H1 (cell line): ENCODE data around the gene GRID1. TPM values are rescaled to one million over a fixed set of nuclear protein-coding genes. Genes with fewer than 3 reads are reported as not detected.

Experiments
- CTCF ChIA-PET: fragments of 300-600 bp; sonication (Branson Sonifier 250); formaldehyde crosslinking; loops from one replicate; lab custom pipeline; 2021; ENCODE audit not compliant: partially characterized antibody; lab: Charles Lee
- POLR2A ChIA-PET: fragments of 300-600 bp; sonication (Branson Sonifier 250); formaldehyde crosslinking; loops from one replicate; lab custom pipeline; 2021; ENCODE audit warnings: inconsistent platforms; ENCODE audit not compliant: partially characterized antibody; lab: Charles Lee
- DNase-seq, 2 experiments: peaks; one replicate each; pipeline versions ENCODE4 v3.0.0 to v3.0.0-alpha.2; 2010 to 2022; ENCODE audit warnings: low spot score in 2 of 2, low read depth in 1 of 2, mixed read lengths in 1 of 2
- FAIRE-seq: peaks from 2 replicates; lab custom pipeline; 2011; peaks lifted over from hg19 to GRCh38; lab: Jason Lieb, UNC
- H2AFZ ChIP-seq: 2 replicates; pipeline ENCODE4 v1.8.1; 2012; ENCODE audit warnings: low read length, inconsistent platforms
- H2AK5ac ChIP-seq: 2 replicates; pipeline ENCODE4 v1.6.1; 2013; ENCODE audit warnings: low read depth, low read length
- H2BK120ac ChIP-seq: replicated peaks from 2 replicates; pipeline ENCODE3; 2013; ENCODE audit warnings: low read depth, low read length, inconsistent platforms
- H2BK12ac ChIP-seq: 2 replicates; pipeline ENCODE4 v1.6.1; 2013; ENCODE audit warnings: low read depth, low read length
- H2BK15ac ChIP-seq: 2 replicates; pipeline ENCODE4 v1.6.1; 2013; ENCODE audit warnings: low read length
- H2BK20ac ChIP-seq: 2 replicates; pipeline ENCODE4 v1.6.1; 2013; ENCODE audit warnings: low read length
- H2BK5ac ChIP-seq: 2 replicates; pipeline ENCODE4 v1.6.1; 2013; ENCODE audit warnings: low read depth, low read length
- H3K14ac ChIP-seq: 2 replicates; pipeline ENCODE4 v1.6.1; 2013; ENCODE audit warnings: inconsistent platforms; ENCODE audit not compliant: insufficient read length
- H3K18ac ChIP-seq: 2 replicates; pipeline ENCODE4 v1.6.1; 2013; ENCODE audit warnings: low read length; ENCODE audit errors: extremely low read depth
- H3K23ac ChIP-seq: 2 replicates; pipeline ENCODE4 v1.6.1; 2013; ENCODE audit warnings: inconsistent platforms; ENCODE audit not compliant: insufficient read length
- H3K23me2 ChIP-seq: 2 replicates; pipeline ENCODE4 v1.6.1; 2013; ENCODE audit warnings: low read depth, low read length
- H3K27ac ChIP-seq: 2 replicates; pipeline ENCODE4 v1.6.1; 2011; ENCODE audit warnings: low read depth, low read length, inconsistent platforms
- H3K27me3 ChIP-seq, 4 experiments: replicated peaks in 1 of 4; 1 replicate in 1 of 4; 2 replicates in 3 of 4; pipeline versions ENCODE4 v1.6.1 to v1.8.1; 2011 to 2013; ENCODE audit warnings: low read length in 3 of 4, mild to moderate bottlenecking in 3 of 4, inconsistent platforms in 2 of 4, mixed read lengths in 2 of 4, moderate library complexity in 1 of 4; ENCODE audit not compliant: control insufficient read depth in 3 of 4, insufficient read depth in 3 of 4; ENCODE audit errors: extremely low read depth in 1 of 4
- H3K36me3 ChIP-seq, 4 experiments: 2 replicates each; pipeline versions ENCODE4 v1.6.1 to v1.8.1; 2011 to 2013; ENCODE audit warnings: mild to moderate bottlenecking in 4 of 4, low read length in 3 of 4, moderate library complexity in 2 of 4, control low read depth in 1 of 4, inconsistent platforms in 1 of 4; ENCODE audit not compliant: insufficient read depth in 4 of 4, control insufficient read depth in 2 of 4
- H3K4ac ChIP-seq: replicated peaks from 2 replicates; pipeline ENCODE3; 2013; ENCODE audit warnings: low read length, low read depth, mixed read lengths, inconsistent platforms; ENCODE audit not compliant: insufficient read length
- H3K4me1 ChIP-seq, 4 experiments: replicated peaks in 1 of 4; 1 replicate in 1 of 4; 2 replicates in 3 of 4; pipeline versions ENCODE4 v1.6.1 to v1.8.1; 2011 to 2013; ENCODE audit warnings: low read length in 3 of 4, inconsistent platforms in 2 of 4, mixed read lengths in 1 of 4; ENCODE audit not compliant: insufficient read depth in 4 of 4, control insufficient read depth in 3 of 4
- H3K4me2 ChIP-seq, 2 experiments: 2 replicates each; pipeline versions ENCODE4 v1.6.1 to v1.8.1; 2011 to 2013; ENCODE audit warnings: low read depth in 2 of 2, low read length in 2 of 2, control low read depth in 1 of 2, inconsistent platforms in 1 of 2, mild to moderate bottlenecking in 1 of 2; ENCODE audit not compliant: insufficient read depth in 1 of 2
- H3K4me3 ChIP-seq, 4 experiments: fragments of 200-600, 300-600 bp in 1 of 4; sonication (generic), shearing (Covaris generic), sonication (Bioruptor Twin) in 1 of 4; 2 replicates each; pipeline versions ENCODE4 v1.5.1 to v1.8.1; 2011 to 2016; ENCODE audit warnings: low read length in 4 of 4, low read depth in 3 of 4, control low read depth in 2 of 4, inconsistent platforms in 2 of 4, mild to moderate bottlenecking in 2 of 4, mixed read lengths in 1 of 4, moderate library complexity in 1 of 4; ENCODE audit not compliant: insufficient read depth in 2 of 4; ENCODE audit errors: extremely low read depth in 1 of 4
- H3K56ac ChIP-seq: replicated peaks from 2 replicates; pipeline ENCODE3; 2013; ENCODE audit warnings: low read depth, mild to moderate bottlenecking, mixed read lengths, low read length, inconsistent platforms; ENCODE audit not compliant: insufficient read length
- H3K79me1 ChIP-seq: 2 replicates; pipeline ENCODE4 v1.6.1; 2013; ENCODE audit warnings: low read depth, low read length, control low read depth
- H3K79me2 ChIP-seq, 2 experiments: 2 replicates each; pipeline versions ENCODE4 v1.6.1 to v1.8.1; 2012 to 2013; ENCODE audit warnings: low read length in 2 of 2, mild to moderate bottlenecking in 2 of 2, inconsistent platforms in 1 of 2; ENCODE audit not compliant: insufficient read depth in 2 of 2, control insufficient read depth in 1 of 2
- H3K9ac ChIP-seq, 4 experiments: replicated peaks in 1 of 4; 1 replicate in 1 of 4; 2 replicates in 3 of 4; pipeline versions ENCODE4 v1.6.1 to v1.8.1; 2011 to 2013; ENCODE audit warnings: low read depth in 3 of 4, low read length in 3 of 4, control low read depth in 2 of 4, mild to moderate bottlenecking in 2 of 4, moderate library complexity in 2 of 4, inconsistent platforms in 1 of 4; ENCODE audit errors: extremely low read depth in 1 of 4
- H3K9me3 ChIP-seq, 2 experiments: 2 replicates each; pipeline versions ENCODE4 v1.6.1 to v1.8.1; 2012 to 2013; ENCODE audit warnings: mild to moderate bottlenecking in 2 of 2, moderate library complexity in 2 of 2, control low read depth in 1 of 2, inconsistent platforms in 1 of 2, low read depth in 1 of 2, low read length in 1 of 2, mixed read lengths in 1 of 2; ENCODE audit not compliant: insufficient read depth in 2 of 2
- H4K20me1 ChIP-seq, 2 experiments: replicated peaks in 1 of 2; 2 replicates each; pipeline versions ENCODE3 to v1.8.1; 2011 to 2013; ENCODE audit warnings: inconsistent platforms in 2 of 2, low read length in 2 of 2, mild to moderate bottlenecking in 1 of 2; ENCODE audit not compliant: insufficient read depth in 2 of 2, control insufficient read depth in 1 of 2
- H4K5ac ChIP-seq: 2 replicates; pipeline ENCODE4 v1.6.1; 2013; ENCODE audit warnings: low read length, low read depth, mixed read lengths, inconsistent platforms; ENCODE audit not compliant: insufficient read length
- H4K8ac ChIP-seq: 2 replicates; pipeline ENCODE4 v1.8.0; 2013; ENCODE audit warnings: mild to moderate bottlenecking, moderate library complexity, low read length, inconsistent platforms; ENCODE audit not compliant: insufficient read depth; ENCODE audit errors: extremely low read depth
- H4K91ac ChIP-seq: replicated peaks from 2 replicates; pipeline ENCODE3; 2013; ENCODE audit warnings: low read length, mixed read lengths, inconsistent platforms; ENCODE audit not compliant: insufficient read length
- GTF2F1 ChIP-seq: IDR thresholded peaks from 2 replicates; pipeline ENCODE4 v1.6.1; 2012; ENCODE audit warnings: low read depth, low read length, improper control_type of control experiment, borderline replicate concordance
- MAFK ChIP-seq: IDR thresholded peaks from 2 replicates; pipeline ENCODE4 v1.6.1; 2012; ENCODE audit warnings: low read depth, mild to moderate bottlenecking, improper control_type of control experiment, low read length
- WGBS, 2 experiments: shearing (Covaris generic) in 1 of 2; methylation state at CpG; one replicate each; pipeline versions ENCODE4 v1.1.6 to v1.1.7; 2013 to 2015; ENCODE audit warnings: low lambda C conversion rate in 2 of 2, mixed read lengths in 2 of 2, inconsistent platforms in 1 of 2, low coverage in 1 of 2, missing lambda C conversion rate in 1 of 2; ENCODE audit not compliant: insufficient replicate concordance in 2 of 2, insufficient coverage in 1 of 2, insufficient read length in 1 of 2; ENCODE audit errors: extremely low coverage in 1 of 2, missing lambda C conversion rate in 1 of 2; 5-methylcytosine and 5-hydroxymethylcytosine counted together
- polyA plus RNA-seq, 7 experiments: library from polyadenylated mRNA; depleted of rRNA in 3 of 7; stranded (reverse) in 5 of 7; unstranded in 2 of 7; fragments of >200 nt in 5 of 7; fragments of 200-250 nt in 2 of 7; gene quantifications; 1 replicate in 5 of 7; 2 replicates in 1 of 7; 4 replicates in 1 of 7; pipeline versions ENCODE4 v1.2.1 to v1.2.3, GENCODE V29; 2011 to 2013; ENCODE audit warnings: missing spikeins in 2 of 7, mixed read lengths in 2 of 7
- total RNA-seq: library from RNA; stranded (reverse); fragmentation: NEBNext Ultra II Directional; extraction: Animal tissue kit (Norgen Biotek cat#: 25700); gene quantifications from 2 replicates; pipeline ENCODE4 v1.2.1, GENCODE V29; 2021

The GRID1 gene
- total and polyA plus RNA-seq, 2 of the 8 experiments (the other 6 are each of a cell fraction or from before 2014, with no cell fraction given): 0.22 to 0.30 TPM

DNA sequence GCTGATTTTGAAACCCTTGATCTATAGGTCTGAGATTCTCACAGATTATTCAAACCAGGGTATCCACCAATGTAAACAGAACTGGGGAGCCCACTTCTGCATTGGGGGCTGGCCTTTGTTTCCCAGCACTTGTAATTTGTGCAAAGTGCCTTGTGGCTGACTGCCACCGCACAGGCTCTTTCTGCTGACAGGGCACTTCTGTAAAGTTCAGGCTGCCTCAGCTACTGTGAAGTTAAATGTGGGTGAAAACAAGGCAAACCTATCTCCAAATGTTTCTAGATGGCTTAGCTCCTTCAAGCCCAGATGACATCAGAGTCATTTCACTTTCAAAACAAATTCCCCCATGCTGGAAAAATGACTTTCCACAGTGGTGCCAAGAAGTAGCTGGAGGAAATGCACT, 54.7 kb downstream of the GRID1 start:
- no peak overlapping the region for H2AFZ ChIP-seq
- CTCF ChIA-PET: interaction anchor here (1.0 to 5.2 kb wide), 4 partner anchors 17 to 51 kb away, joined by 3 to 15 read pairs (median 8); no protein-coding TSS in a partner anchor
- WGBS, 2 experiments: 0% methylated on average over 1 of the region's 1 CpG; no CpG with 5 or more reads in 1 of the 2 experiments

More for the DNA sequence above, 54.7 kb downstream of the GRID1 start:
- Histone ChIP-seq H3K79me1 (no peaks in the 10 kb centered on the region), H3K4me3 (no peak overlapping the region), H3K23me2 (peaks cover 9% of the 10 kb centered on the region; the same call in 1 of the 2 replicates), H3K4me1 (peaks cover 0 to 6% (median 2%) of the 10 kb centered on the region in 4 experiments; a peak in 3 of 7 replicates), H2BK20ac (no peak overlapping the region), H3K14ac (no peak overlapping the region), H3K18ac (no peak overlapping the region), H4K8ac (no peak overlapping the region), H4K5ac (no peak overlapping the region), H3K56ac (no peak overlapping the region), H3K27me3 (0 out of 7 replicates have a peak, but pooled peaks cover 0 to 3% (median 0%) of the 10 kb centered on the region in 4 experiments), H3K4me2 (no peak overlapping the region), H3K27ac (no peak overlapping the region), H4K91ac (no peak overlapping the region), H2BK120ac (no peak overlapping the region), H4K20me1 (no peaks in the 10 kb centered on the region), H3K79me2 (no peaks in the 10 kb centered on the region), H2BK12ac (no peak overlapping the region), H3K9ac (no peak overlapping the region), H2BK5ac (no peak overlapping the region), H3K23ac (no peak overlapping the region), H3K36me3 (no peaks in the 10 kb centered on the region), H2AK5ac (no peak overlapping the region), H3K9me3 (no peaks in the 10 kb centered on the region), H2BK15ac (no peak overlapping the region), H3K4ac (no peak overlapping the region)
- no peak for FAIRE-seq
- TF ChIP-seq GTF2F1 (no peak), MAFK (peak; percentile 67)
- DNase-seq: no peak
- POLR2A ChIA-PET: no interaction called here
